GM23248 (cell line): ENCODE data around the gene GPR3.

Experiments
- EZH2 ChIP-seq: fragments of 200-600 bp; sonication (generic); IDR thresholded peaks from 2 replicates; pipeline ENCODE4 v1.6.1; 2018; ENCODE audit warnings: antibody characterized with exemption, mild to moderate bottlenecking; ENCODE audit not compliant: insufficient read depth, poor library complexity, severe bottlenecking
- EZH2phosphoT487 ChIP-seq: fragments of 200-600 bp; sonication (generic); IDR thresholded peaks from 2 replicates; pipeline ENCODE4 v1.6.1; 2018; ENCODE audit warnings: antibody characterized with exemption, moderate library complexity, mild to moderate bottlenecking, low read depth; ENCODE audit not compliant: insufficient read depth

DNA sequence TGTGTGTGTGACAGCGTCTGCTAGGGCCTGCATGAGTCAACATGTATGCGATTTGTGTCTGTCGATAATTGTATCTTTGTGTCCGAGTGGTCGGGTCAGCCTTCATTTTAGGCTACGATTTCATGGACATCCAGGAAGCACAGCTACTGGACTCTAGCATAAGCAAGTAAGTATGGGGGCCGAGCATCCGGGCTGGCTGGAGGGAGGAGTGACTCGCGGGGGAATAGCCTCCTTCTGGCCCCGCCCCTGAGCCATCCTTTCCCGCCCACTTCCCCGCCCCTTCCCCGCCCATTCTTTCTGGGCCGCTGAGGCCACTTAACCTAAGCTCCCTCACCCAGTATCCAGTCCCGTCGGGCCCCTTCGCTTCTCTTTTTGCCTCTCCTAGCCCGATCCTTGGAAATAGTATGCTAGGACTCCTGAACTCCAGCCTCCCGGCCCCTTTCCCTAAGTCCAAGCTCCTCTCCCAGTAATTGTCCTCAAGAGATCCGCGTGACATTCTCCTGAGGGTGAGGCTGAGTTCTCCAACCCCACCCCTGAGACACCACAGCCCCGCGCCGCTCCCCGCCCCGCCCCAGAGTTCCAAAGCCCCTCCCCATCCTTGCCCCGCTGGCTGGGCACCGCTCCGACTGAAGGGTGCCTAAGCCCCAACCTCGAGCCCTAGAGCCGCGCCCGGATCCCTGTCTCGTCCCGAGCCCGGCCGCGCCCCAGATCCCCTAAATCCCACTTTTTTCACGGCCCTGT, 26.9 kb upstream of the GPR3 start:
- TF ChIP-seq EZH2 = no peak
- no peak for TF ChIP-seq EZH2phosphoT487
